Inflammatory macrophage treated with lipopolysaccharide for 4 hours (primary cell): Measurements from ENCODE around the gene AATF.

ENCODE experiments used
- DNase-seq: peaks from one replicate; pipeline ENCODE4 v3.0.0-alpha.2; 2020

The AATF gene

DNA sequence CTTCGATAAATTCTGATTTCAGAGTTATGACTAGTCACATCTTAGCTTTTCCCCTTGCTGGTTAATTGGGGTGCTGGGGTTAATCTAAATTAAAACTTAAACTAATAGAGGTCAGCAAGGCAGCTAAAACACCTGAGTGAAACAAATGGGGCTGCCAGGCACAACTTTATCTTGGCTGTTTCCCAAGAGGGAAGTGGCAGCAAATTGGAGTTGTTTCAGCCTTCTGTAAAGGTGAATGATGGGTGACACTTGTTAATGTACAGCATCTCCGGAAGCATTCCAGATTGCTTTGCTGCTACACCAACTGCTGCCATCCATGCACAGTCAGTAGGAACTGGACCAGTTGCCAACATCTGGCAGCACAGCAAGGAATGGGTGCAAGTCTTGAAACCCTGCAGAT lies 43.9 kb downstream of the AATF start:
- no peak for DNase-seq

DNA sequence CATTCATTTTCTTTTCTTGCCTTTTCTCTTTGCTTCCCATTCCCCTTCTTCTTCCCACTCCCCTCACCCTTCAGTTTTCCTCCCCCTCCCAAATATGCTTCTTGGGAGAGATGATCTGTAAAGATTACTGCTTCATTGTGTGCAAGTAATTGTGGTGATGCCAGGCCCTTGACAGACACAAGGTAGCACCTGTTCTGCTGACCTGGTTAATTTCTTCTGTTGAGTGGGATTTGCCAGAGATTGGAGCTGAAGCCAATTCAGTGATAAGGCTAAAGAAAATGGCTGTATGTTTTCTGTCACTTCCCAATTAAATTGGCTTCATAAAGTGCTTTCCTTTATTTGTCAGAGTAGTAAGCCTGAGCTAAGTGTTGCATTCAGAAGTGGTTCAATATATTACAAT lies 44.5 kb downstream of the AATF start:
- DNase-seq = no peak

DNA sequence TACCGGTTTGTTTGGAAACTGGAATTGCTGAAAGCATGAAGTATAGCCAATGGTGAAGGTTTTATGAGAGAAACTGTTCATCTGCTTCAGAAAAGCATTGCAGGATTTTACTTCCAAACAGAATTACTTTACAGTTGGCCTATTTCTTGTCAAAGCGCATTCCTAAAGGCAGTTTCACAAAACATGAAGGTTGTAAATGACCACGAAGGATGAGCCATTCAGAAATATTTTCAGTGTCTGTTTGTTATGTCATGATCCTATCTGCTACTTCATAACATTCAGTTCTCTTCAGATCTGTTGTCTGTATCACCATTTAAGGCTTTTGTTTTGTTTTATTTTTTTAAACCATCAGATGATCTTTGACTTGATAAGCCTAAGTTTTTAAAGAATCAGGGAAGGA lies 45.7 kb downstream of the AATF start:
- DNase-seq = no peak

DNA sequence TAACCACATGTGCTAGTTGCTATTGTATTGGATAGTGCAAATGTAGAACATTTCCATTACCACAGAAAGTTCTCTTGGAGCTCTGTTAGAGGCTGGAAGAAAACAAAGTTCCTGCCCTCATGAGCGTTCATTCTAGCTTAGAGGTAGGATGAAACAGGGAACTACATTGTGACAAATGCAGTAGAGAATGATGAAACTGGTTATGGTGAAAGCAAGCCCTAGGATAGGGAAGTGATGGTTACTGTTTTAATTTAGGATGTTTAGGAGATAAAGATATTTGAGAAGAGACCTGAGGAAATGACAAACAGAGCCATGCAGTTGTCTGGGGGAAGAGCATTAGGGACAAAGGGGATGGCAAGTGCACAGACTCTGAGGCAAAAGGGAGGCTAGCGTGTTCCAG lies 50.7 kb downstream of the AATF start:
- peak; percentile 82 for DNase-seq

DNA sequence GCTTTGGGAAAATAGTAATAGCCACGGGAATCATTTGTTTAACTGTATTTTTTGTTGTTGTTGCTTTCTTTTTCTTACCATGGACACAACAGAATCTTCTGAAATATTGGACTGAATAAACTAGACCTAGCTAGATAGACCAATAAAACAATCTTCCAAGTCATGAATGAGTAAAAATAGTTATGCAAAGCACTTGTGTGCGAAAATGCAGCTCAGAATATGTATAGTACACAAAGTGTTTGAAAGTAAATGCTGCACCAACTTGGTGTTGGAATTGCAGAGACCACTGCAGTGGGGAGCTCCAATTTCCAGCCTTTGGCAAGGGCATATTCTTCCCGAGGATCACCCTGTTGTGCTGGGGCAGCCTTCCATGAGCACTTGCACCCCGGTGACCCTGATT lies 68.0 kb downstream of the AATF start:
- DNase-seq = no peak

DNA sequence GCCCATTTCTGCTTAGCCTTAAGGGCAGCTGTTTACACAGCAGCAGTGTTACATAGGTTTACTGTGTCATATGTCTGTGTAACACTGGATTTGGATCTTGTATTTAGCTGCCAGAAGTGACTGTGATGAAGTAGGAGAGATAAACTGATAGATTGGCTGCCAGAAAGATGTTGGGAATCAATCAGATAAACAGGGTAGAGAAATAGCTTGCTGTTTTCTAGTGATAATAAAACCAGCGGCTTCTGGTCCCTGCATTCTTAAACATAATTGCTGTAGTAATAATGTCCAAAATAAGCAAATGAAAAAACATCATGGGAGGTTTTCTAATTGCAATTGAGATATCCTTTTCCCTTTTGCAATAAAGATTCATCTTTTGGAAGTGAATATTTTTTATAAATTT lies 68.7 kb downstream of the AATF start:
- no peak for DNase-seq

DNA sequence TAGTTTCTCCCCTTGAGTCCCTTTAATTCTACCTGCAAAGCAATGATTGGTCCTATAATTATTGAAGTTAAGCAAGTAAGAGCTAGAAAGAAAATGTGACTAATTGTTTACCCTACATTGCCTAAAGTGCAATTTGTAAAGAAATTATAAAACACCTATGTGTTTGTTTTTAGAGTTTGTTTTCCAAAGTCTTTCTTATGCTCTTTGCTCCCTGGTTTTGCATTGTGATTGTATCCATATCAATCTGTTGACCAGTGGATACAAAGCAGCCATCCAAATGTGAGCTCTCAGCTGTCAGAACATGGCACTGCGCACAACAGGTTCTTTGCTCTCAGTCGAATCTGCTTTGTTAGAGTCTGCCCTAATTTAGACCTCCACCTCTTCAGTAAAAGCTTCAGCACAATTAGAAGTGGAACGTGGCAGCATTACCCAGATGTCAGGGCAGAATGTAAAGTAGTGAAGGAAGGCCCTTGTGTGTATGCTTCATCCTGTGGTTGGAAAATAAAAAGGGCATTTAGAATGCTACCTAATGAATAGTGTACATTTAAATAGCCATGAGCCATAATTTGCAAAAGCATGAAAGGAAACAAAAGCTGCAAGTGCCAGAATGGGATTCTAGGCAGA lies 70.5 kb downstream of the AATF start:
- no peak for DNase-seq

DNA sequence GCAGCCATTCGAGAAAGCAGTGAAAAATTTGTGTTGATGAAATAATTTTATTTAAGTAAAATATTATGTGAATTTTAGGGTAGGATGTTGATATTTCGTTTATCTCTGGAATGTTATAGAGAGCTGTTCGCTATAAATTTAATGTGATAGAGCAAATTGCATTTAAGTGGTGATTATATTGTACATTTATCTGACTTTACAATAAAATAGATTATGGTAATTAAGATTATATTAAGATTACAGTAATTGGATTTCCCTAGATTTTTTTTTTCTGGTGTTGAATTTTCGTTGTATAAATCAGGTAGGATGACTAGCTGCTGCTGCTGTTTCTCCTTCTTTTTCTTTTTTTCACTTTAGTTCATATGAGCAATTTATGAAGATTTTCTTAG lies 71.0 kb downstream of the AATF start:
- no peak for DNase-seq

DNA sequence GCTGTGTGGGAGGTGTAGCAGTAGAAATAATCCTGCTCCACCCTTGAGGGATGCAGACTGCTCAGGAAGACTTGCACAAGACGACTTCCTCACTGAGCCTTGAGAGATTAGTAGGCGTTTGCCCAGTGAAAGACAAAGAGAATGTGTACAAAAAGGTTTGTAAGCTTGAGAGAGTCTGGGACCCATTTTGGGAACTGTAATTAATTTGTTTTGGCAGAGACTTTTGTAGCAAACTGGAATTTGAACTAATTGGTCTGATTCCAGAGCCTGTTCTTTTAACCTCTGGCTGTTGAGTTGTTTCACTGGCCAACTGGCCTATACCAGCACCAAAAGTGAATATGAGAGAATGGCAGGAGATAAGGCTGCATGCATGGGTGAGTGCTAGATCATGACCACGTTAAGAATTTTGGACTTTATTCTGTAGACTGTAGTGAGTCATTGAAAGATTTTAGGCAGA lies 75.5 kb downstream of the AATF start:
- DNase-seq = peak; percentile 67

DNA sequence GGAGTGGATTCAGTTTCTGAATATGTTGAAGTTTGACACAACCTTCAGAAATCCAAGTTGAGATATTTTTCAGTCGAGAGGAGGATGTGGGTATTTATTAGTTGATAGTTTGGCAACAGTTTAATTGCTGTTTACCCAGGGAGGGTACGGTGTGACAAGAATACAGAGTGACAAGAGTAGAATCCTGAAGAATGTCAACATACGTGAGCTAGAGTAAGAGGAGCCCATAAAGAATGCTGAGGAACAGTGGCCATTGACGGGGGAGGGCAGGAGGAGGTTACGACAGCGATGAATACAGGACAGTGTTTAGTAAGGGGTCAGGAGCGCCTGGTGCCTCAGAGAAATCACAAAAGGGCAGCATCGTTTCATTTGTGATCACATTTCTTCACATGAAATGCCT lies 76.5 kb downstream of the AATF start:
- DNase-seq = no peak

DNA sequence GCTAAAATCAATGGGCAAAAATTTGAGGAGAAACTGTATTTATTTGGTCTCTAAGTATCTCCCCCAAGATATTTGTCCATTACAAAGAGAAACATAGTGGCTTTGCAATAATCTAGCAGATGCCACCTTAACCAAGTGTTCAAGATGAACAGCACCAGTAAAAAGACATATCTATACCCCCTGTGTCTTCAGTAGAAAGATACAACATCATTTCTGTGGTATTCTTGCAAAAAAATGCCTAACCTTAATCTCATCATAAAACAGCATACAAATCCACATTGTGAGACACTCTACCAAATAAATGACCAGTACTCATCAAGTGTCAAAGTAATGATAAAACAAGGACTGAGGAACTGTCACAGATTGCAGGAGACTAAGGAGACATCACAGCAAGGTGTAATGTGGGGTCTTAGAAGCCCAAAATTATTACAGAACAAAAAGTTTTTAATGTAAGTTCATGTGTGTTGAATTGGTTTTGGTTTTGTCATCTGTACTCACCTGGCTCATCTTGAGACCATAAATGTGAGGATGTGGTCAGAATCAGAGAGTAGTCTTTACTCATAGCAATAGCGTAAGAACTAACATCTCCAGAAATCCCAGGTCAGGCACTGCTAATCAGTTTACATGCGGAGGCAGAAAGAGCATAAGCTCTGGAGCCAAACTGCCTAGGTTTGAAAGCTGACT lies 77.2 kb downstream of the AATF start:
- no peak for DNase-seq

DNA sequence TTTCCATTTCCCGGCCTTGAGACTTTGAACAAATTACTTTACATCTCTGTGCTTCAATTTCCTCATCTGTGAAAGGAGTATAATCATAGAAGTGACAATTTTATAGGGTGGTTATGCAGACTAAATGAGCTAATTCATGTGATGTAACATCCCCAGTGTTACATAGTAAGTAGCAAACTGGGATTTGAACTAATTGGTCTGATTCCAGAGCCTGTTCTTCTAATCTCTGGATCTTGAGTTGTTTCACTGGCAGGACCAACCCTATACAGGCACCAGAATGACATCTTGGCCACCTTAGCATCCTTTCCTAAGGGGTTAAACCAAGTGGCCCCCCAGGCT lies 77.7 kb downstream of the AATF start:
- no peak for DNase-seq

DNA sequence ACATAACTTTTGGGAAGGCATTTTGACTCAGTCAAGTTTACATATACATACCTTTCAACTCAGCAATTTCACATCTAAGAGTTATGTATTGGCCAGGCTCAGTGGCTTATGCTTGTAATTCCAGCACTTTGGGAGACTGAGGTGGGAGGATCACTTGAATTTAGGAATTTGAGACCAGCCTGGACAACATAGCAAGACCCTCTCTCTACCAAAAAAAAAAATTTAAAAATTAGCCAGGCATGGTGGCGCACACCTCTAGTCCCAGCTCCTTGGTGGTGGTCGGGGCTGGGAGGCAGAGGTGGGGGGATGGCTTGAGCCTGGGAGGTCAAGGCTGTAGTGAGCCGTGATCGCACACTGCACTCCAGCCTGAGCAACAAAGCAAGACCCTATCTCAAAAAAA lies 79.3 kb downstream of the AATF start:
- DNase-seq = no peak

DNA sequence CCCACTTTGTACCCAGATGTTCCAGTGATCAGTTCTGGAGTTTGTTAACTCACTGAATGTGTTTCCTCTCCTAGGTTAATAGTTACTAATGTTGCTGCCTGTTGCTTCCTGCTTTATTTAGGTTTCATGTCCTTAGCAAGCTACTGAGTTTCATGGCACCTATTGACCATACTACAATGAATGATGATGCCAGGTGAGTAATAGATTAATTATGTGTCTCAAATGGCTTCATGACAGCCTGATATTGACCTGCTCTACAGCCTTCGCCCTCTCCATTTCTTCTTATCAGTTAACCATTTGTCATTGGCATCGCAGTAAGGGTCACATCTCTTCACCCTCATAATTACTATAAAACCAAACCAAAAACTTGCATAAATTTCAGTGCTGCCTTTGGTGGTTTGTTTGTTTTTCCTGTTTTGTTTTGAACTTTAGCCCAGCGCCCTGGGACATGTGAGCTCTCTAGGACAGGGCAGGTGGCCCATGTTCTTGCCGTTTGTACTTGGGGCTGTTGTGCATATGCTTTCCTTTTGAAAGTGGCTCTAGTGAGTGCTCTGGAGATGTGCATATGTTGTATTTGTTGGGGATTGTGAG lies 82.8 kb downstream of the AATF start:
- no peak for DNase-seq

DNA sequence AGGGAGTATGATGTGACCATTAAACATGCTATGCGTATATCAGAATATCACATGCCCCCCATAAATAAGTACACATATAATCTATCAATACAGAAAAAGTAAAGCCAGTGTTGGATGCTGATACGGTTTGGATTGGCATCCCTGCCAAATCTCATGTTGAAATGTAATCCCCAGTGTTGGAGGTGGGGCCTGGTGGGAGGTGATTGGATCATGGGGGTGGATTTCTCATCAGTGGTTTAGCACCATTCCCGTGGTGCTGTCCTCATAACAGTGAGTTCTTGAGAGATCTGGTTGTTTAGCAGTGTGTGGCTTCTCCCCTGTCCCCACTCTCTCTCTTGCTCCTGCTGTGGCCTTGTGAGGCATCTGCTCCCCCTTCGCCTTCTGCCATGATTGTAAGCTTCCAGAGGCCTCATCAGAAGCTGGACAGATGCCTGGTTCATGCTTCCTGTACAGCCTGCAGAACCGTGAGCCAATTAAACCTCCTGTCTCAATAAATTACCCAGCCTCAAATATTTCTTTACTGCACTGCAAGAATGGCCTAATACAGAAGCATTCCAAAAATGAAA lies 88.9 kb downstream of the AATF start:
- DNase-seq = no peak

DNA sequence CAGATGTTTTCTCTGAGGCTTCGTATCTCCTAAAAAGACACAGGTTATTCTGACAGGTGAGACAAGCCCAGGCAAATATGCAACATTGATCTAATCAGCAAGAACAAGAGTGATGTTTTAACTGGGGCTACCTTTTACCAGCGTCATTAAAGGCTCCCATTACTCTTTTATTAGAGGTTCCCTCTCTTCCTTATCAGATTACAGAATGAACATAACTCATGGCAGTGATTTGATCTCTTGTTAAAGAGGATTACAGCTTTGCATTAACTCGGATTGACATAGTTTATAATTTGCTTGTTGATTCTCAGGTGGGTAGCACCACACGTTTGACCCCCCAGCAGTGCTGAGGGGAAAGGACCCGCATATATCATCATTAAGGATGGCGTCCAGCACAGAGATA lies 90.5 kb downstream of the AATF start:
- no peak for DNase-seq

DNA sequence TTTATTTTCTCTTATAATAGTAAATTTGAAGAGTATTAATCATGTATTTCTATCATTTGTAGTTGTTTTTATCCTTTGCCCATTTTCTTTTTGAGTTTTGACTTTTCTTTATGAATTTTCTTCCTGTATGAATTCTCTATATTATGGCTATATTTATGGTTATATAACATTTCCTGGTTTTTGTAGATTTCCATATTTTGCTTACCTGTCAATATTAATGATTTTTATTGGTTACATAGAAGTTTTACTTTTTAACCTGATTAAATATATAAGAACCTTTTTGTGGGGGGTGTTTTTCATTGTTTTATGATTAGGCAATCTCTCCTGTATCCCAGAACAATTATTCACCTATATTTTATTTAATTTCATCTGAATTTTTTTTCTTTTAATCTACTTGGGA lies 93.2 kb downstream of the AATF start:
- no peak for DNase-seq

DNA sequence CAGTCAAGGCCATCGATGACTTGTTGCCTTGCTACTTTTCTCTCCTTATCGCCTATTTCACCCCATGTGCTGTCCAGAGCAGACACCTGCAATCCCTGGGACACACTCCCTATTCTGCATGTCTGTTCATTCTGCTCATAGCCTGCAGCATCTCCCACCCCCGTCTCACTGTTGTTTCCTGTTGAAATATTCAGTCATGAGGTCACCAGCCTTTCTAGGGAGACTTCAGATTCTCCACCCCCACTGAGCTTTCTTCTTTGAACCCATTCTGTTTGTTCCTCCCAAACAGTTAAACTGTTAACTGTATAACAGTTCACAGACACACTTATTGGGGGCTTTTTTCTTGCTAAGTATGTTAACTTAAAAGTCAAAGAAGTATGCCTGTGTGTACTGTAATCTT lies 94.4 kb downstream of the AATF start:
- peak; percentile 1 for DNase-seq

DNA sequence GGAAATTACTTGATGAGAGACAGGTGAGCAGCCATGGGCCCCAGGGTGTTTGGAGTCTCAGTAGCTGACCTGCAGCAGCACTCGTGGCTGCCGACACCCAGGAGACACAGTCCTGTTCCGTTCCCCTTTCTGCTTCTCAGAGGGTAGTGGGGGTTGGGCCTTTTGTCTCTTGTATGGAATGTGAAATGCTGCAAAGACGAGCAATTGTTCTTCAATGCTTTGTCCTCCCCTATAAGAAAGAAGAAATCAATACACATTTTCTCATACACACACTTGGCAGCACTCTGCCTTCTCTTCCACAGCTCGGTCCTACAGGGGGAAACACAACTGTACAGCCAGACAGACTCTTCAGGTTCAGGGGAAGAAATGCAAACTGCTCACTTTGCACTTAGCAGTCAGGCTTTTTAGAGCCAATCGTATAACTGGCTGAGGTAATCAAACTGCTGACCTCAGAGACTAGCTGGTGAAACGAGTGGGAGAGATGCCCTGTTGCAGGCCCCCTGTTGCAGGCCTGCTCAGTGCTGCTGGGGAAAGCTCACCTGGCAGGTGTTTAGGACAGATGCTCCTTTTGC lies 96.7 kb downstream of the AATF start:
- DNase-seq = no peak

DNA sequence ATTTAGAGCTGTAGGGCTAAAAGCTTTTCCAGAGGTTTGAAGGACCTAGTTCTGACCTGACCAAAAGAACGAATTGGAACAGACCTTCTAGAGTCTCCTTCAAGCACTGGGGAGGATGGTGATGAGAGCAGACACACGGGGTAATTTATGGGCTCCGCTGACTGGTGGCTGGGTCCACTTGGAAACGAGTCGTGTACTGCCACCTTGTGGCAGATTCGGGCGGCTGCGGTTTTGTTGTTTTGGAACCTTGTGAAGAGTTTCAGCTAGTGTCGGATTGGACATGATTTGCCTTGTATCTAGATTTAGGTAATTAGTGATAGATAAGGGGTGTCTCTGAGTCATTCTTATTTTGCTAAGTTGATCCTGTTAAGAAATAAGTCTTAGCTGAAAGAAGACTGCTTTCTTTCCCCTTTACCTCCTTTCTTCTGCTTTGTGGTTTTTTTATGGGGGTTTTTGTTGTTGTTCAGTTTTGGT lies 98.9 kb downstream of the AATF start:
- peak; percentile 69 for DNase-seq

DNA sequence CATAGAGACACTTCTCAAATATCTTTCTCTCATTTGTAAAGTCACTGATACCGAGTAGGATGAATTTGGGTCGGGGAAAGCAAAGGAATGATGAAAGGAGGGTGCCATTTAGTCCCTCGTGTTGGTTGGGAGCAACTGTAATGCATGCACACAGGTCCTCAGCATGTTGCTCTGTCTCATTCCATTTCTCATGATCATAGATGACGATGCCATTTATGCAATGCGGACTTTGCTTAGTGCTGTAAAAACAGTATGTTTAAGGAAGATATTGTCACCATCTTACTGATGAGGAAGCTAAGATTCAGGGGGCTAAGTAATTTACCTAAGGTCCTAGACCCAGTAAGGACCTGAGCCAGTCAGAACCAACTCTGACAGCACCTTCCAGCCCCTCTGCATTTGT lies 100.1 kb downstream of the AATF start:
- DNase-seq = no peak

DNA sequence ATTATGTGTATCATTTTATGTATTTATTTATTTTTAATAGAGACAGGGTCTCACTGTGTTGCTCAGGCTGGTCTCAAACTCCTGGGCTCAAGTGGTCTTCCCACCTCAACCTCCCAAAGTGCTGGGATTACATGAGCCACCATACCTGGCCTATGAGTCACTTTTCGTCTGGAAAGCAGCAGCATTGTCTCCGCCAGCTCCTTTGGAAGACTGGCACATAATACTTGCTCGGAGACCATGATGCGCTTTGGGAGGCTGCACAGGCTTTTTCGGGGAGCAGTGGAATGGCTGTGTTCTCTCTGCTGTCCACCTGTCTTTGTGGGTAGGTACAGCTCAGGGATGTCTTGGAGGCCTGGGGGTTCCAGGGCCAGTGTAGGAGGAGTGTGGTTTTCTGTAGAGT lies 102.2 kb downstream of the AATF start:
- DNase-seq = no peak

DNA sequence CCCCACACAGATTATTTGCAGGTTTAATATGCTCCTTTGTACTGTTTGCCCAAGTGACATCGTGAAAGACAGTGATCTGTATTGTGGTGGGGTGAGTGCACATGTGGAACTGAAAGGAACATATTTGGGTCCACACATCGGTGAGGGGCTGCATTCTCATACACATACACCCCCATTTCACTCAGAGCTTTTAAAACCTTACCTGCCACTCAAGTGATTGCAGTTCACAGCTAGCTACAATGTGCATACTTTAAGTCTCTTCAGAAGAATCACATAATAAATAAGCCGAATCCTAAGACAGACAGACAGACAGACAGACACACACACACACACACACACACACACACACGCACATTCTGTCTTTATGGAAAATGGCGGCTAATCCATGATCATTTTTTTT lies 102.6 kb downstream of the AATF start:
- DNase-seq = no peak

DNA sequence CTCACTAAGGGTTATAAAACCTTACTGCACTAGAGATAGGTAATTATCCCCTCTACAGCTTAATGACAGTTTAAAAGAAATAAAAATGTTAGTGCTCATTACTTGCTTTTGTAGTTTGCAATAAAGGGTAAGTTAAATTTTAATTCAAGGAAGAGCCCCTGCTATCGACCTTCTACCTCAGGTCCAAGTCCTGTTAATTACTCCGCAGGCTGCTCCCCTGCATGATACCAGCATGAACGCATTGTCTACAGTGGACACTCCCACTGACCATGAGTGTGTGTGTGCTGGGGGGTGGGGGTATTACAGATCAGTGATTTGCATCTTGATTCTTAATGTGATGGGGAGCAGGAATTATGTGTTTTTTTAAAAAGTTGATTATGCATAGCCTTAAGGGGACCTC lies 103.1 kb downstream of the AATF start:
- DNase-seq = no peak
